Effector CD8-positive, alpha-beta T cell (primary cell): ENCODE results near the gene POLE.
"Not testable (repeated sequence)": the region's sequence is repeated elsewhere in the genome, so short reads cannot be mapped to it uniquely, and the experiment has no call there.

Source experiments
- DNase-seq: peaks from one replicate; lab custom pipeline; 2025; lab: John Stamatoyannopoulos, UW

Gene POLE

GRCh38 chr12:132615579-132616038 is 71.5 kb downstream of the POLE start:
- no peak for DNase-seq

DNA sequence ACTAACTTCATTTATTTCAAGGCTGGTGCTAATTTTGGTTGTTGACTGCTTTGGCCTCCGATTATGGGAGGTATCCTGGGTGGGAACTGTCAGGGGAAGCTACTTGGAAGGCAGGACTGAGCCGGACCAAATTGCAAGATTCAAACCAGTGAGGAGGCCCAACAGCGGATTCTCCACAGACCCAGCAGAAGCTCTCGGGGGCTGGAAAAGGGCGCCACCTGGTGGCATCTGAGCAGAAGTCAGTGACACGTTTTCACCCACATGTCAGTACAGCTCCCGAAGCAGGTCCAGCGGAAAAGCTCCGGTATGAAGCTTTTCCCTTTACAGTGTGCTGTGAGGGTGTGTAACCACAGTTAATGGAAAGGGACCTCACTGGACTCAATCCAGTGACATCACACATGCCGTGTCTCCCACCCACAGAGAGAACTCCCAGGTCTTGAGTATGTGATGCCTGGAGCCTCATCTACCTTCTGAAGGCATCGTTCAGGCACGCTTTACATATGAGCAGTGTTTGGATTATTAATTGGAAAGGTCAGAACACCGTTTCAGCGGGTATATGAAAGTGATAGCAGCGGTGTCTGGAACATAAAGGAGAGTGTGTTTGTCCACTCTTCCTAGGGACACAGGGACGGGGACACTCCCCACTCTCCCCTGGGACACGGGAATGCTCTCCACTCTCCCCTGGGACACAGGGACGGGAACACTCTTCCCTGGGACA is 72.1 kb downstream of the POLE start:
- DNase-seq: peak; percentile 69

DNA sequence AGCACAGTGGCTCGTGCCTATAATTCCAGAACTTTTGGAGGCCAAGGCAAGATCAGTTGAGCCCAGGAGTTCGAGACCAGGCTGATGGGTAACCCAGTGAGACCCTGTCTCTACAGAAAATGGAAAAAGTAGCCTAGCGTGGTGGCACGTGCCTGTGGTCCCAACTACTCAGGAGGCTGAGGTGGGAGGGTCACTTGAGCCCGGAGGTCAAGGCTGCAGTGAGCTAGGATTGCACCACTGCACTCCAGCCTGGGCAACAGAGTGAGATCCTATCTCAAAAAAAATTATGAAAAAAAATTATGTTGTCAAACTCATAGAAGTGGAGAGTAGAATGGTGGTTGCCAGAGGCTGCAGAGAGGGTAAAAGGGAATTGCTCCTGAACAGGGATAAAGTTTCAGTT is 73.1 kb downstream of the POLE start:
- no peak for DNase-seq

- DNase-seq: no peak
Observed at GRCh38 chr12:132611620-132612019, 75.5 kb downstream of the POLE start.

GRCh38 chr12:132610866-132611602 is 76.1 kb downstream of the POLE start:
- DNase-seq: no peak

DNA sequence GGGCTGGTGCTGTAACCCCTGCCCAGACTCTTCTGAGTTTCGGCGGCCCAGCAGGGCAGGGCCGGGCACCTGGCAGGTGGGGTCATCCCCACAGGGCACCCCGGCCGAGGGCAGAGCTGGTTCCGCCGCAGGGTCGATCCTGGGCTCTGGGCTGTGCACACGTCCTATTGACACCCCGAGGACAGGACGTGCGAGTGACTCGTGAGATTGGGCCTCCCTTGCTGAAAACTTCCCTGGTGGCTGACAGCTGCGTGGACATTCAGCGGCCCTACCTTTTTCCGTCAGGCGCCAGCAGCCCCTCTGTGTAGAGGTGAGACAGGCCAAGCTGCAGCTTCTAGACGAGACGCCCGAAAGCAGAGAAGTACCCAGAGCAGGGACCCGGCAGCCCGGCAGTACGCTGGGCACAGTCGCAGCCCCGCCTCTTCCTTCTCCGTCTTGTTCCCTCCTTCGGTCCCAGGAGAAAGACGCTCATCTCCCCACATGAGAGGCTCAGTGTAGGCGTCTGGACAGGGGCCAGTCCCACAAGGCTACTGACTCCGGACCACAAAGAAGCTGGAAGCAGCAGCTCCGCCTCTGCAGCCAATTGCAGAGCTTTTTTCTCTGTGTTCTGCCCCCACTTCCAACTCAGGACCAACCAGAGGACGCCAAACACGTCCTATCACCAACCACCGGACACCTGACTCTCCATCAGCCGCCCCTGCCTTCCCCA is 76.9 kb downstream of the POLE start, which contains the start of gene LRCOL1:
LRCOL1 (minus strand) TSS at position 532 of the 709 bp plus-strand sequence. CDS start 4,331 bp downstream, outside the sequence.
- DNase-seq: no peak

- no peak for DNase-seq
Observed at GRCh38 chr12:132608231-132609171, 78.6 kb downstream of the POLE start.

DNA sequence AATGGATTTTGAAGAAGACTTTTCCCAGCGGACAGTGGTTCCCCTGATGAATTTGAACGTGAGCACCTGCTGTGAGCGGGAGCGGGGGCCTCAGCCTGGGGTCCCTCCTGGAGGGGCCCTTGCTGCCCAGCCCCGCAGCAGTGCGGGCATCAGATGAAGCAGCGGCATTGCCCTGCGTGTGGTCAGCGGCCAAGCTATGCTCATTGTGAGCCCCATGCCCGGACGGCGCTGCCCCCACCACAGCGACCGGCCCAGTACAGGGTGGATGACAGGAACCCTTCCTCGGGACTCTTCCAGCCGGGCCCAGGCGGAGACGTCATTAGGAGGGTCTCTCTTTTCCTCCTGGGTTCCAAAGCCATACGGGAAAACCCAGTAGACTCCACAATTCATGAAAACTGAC is 80.2 kb downstream of the POLE start:
- no peak for DNase-seq

DNA sequence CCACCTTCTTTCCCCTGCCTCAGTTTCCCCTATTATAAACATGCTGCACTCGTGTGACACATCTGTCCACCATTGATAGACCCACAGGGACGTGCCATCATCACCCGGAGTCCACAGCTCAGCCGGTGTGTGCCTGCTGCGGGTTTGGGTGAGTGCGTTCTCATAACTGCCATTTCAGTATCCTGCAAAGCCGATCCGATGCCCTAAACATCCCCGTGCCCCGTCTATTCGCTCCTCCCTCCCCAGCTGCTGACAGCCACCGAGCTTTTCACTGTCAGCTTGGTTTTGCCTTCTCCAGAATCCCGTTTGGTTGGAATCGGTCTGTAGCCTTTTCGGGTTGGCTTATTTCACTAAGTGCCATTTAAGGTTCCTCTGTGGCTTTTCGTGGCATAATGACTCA is 80.7 kb downstream of the POLE start:
- DNase-seq: no peak

DNA sequence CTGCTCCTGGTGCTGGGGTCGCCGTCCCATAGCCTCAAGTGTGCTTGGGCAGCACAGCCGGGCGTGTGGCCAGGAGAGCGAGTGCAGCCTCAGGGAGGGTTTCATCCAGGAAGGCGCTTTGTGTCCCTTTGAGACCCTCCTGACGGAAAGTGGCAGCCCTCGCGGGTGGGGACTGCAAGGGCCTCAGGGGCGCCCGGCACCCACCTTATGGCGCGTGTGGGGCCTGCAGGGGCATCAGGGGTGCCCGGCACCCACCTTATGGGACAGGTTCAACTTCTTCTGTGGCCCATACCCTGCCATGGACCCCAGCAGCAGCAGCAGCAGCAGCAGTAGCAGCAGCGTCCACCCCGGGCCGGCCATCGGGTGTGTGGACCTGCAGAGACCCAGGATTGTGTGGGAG is 81.2 kb downstream of the POLE start:
- DNase-seq: no peak

- DNase-seq: no peak
Observed at GRCh38 chr12:132604668-132605441, 82.3 kb downstream of the POLE start.

DNA sequence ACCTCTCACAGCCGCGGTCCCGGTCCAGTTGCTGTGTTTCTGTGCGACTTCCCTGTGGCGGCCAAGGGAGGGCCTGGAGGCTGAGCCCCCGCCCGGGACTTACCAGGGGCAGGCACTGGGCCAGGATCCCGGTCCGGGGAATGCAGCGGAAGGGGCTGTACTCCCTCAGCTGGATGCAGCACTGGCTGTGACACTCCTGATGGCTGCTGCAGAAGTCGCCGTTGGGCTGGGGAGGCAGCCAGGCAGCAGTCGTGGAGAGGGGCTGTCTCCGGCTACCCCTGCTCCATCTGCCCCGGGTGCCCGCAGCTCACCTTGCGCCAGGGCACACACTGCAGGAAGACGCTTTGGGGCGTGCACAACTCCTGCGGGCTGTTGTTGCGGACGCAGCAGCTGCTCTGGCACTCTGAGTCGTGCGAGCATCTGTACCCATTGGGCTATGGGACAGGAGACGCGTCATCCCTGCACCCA is 83.0 kb downstream of the POLE start:
- DNase-seq: no peak

GRCh38 chr12:132603240-132604150 is 83.6 kb downstream of the POLE start:
- no peak for DNase-seq

GRCh38 chr12:132602572-132603239 is 84.4 kb downstream of the POLE start:
- DNase-seq: no peak

- no peak for DNase-seq
Observed at GRCh38 chr12:132601171-132601883, 85.8 kb downstream of the POLE start.

GRCh38 chr12:132600048-132601032 is 86.8 kb downstream of the POLE start:
- DNase-seq: no peak

DNA sequence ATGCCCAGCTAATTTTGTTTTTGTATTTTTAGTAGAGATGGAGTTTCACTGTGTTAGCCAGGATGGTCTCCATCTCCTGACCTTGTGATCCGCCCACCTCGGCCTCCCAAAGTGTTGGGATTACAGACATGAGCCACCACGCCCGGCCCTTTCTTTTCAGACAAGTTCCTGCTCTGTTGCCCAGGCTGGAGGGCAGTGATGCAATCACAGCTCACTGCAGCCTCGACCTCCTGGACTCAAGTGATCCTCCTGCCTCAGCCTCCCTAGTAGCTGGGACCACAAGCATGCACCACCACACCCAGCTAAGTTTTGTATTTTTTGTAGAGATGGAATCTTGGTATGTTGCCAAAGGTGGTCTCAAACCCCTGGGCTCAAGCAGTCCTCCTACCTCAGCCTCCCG is 87.6 kb downstream of the POLE start:
- DNase-seq: not testable (repeated sequence)
